ENCODE data around the gene PLS1.
"Not testable (repeated sequence)": the region's sequence is repeated elsewhere in the genome, so short reads cannot be mapped to it uniquely, and the experiment has no call there.

PLS1 gene, protein sequence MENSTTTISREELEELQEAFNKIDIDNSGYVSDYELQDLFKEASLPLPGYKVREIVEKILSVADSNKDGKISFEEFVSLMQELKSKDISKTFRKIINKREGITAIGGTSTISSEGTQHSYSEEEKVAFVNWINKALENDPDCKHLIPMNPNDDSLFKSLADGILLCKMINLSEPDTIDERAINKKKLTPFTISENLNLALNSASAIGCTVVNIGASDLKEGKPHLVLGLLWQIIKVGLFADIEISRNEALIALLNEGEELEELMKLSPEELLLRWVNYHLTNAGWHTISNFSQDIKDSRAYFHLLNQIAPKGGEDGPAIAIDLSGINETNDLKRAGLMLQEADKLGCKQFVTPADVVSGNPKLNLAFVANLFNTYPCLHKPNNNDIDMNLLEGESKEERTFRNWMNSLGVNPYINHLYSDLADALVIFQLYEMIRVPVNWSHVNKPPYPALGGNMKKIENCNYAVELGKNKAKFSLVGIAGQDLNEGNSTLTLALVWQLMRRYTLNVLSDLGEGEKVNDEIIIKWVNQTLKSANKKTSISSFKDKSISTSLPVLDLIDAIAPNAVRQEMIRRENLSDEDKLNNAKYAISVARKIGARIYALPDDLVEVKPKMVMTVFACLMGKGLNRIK

GRCh38 chr3:142595951-142596725, at the start of gene PLS1:
Gene PLS1 (plus strand): TSS chr3:142596393. CDS start chr3:142664238, 67,845 bp downstream.
- peak within 1 kb of the TSS; percentile 87 for H3K4me3 ChIP-seq (ENCODE audit: low read depth, low read length)

GRCh38 chr3:142549986-142550385, 46.2 kb upstream of the PLS1 start:
- no peak overlapping the region for H3K4me3 ChIP-seq (ENCODE audit: low read depth, low read length)

- not testable (repeated sequence) for H3K4me3 ChIP-seq (ENCODE audit: low read depth, low read length)
Observed at GRCh38 chr3:142552579-142552978, 43.6 kb upstream of the PLS1 start.

DNA sequence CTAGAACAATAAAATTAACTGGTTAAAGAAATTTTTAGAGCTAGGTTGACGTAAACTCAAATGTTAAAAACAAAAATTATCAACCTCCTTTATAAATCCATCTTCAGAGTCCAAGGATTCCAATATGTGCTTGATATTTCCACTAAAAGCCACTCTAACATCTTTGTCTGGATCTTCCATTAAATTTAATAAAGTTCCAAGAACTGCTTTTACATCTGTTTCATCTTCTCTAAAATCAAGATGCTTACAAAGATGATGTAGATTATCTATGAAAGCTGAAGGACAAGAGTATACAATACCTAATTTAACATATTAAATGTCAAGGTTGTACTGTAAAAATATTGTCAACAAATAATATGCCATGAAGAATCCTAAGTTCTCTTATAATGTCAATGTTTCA, 42.5 kb upstream of the PLS1 start:
- H3K4me3 ChIP-seq (ENCODE audit: low read depth, low read length), result no peak overlapping the region

DNA sequence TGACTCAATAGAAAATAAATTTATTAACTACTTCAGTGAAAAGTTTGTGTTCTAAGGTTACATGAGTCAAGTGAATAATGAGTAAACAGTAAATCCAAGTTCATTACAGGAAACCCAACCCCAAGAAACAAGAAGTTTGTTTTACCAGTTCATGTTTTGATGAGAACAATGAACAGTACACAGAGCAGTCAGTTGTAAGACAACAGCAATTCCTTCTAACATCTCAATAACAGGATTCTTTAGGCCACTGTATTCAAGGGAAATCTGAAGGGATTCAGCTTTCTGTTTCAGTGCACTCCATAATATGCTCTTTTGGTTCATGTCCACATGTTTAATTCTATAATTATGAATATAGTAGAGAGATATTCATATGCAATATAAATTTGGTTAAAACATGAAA, 36.1 kb upstream of the PLS1 start:
- H3K4me3 ChIP-seq (ENCODE audit: low read depth, low read length), result no peak overlapping the region

GRCh38 chr3:142563496-142563997, 32.6 kb upstream of the PLS1 start:
- no peak overlapping the region for H3K4me3 ChIP-seq (ENCODE audit: low read depth, low read length)

- no peak overlapping the region for H3K4me3 ChIP-seq (ENCODE audit: low read depth, low read length)
Observed at GRCh38 chr3:142566096-142566495, 30.1 kb upstream of the PLS1 start.

- H3K4me3 ChIP-seq (ENCODE audit: low read depth, low read length), result no peak overlapping the region
Observed at GRCh38 chr3:142568393-142569017, 27.7 kb upstream of the PLS1 start.

- not testable (repeated sequence) for H3K4me3 ChIP-seq (ENCODE audit: low read depth, low read length)
Observed at GRCh38 chr3:142569422-142569821, 26.8 kb upstream of the PLS1 start.

DNA sequence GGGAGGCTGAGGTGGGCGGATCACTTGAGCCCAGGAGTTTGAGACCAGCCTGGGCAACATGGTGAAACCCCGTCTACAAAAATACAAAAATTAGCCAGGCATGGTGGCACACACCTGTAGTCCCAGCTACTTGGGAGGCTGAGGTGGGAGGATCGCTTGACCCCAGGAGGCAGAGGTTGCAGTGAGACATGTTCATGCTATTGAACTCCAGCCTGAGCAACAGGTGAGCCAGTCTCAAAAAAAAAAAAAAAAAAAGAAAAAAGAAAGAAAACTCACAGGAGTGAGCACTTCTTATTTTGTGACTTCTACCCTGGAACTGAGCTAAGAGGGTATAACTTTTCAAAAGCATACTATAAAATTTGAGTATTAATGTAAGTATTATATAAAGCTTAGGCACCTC, 22.0 kb upstream of the PLS1 start:
- not testable (repeated sequence) for H3K4me3 ChIP-seq (ENCODE audit: low read depth, low read length)

- H3K4me3 ChIP-seq (ENCODE audit: low read depth, low read length), result no peak overlapping the region
Observed at GRCh38 chr3:142574665-142575064, 21.5 kb upstream of the PLS1 start.

- H3K4me3 ChIP-seq (ENCODE audit: low read depth, low read length), result no peak overlapping the region
Observed at GRCh38 chr3:142576792-142577191, 19.4 kb upstream of the PLS1 start.

GRCh38 chr3:142577696-142578328, 18.4 kb upstream of the PLS1 start:
- H3K4me3 ChIP-seq (ENCODE audit: low read depth, low read length), result peak overlapping the region; percentile 94

GRCh38 chr3:142578329-142579223, 17.6 kb upstream of the PLS1 start, which contains the start of gene ATR:
Gene ATR (minus strand): TSS chr3:142578733. CDS start chr3:142578704, 29 bp downstream.
- peak within 1 kb of the TSS; percentile 94 for H3K4me3 ChIP-seq (ENCODE audit: low read depth, low read length)

DNA sequence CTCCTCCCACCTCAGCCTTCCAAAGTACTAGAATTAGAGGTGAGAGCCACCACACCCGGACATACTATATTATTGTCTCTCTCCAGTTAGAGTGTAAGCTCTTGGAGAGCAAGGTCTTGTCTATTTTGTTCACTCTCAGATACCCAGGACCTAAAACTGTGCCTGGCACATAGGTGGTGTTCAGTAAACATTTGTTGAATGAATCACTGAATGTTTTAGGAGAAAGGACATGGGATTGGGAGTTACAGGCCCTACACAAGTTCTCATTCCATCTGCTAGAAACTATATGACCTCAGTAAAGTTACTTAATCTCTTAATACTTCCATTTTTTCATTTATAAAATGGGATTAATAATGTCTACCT, 16.2 kb upstream of the PLS1 start:
- no peak overlapping the region for H3K4me3 ChIP-seq (ENCODE audit: low read depth, low read length)

DNA sequence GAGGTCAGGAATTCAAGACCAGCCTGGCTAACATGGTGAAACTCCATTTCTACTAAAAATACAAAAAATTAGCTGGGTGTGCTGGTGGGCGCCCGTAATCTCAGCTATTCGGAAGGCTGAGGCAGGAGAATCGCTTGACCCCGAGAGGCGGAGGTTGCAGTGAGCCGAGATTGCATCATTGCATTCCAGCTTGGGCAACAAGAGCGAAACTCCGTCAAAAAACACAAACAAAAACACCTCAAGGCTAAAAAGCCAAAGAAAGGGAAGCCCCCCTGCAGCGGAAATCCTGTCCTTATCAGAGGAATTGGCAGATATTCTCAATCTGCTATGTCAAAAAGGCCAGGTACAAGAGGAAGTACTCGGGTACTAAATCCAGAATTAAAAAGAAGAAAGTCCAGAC, 15.1 kb upstream of the PLS1 start:
- H3K4me3 ChIP-seq (ENCODE audit: low read depth, low read length), result not testable (repeated sequence)

GRCh38 chr3:142586803-142587406, 9.3 kb upstream of the PLS1 start:
- H3K4me3 ChIP-seq (ENCODE audit: low read depth, low read length), result no peak overlapping the region

DNA sequence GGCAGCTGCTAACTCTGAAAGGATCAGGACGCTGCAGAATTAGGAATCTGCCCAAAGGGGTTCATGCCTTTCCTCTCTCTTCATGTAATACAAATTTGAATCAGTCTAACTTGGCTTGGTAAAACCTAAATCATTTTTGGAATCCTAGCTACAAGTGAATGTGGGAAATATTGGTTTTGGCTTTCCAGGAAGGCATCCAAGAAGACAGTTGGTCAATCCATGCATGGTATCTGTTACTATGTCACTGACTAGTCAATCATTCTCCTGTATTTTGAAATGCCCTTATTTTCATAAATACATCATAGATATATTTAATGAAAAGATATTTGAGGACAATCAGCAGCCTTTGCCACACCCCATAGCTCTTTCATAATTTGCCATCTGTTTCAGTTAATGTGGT, 7.5 kb upstream of the PLS1 start:
- H3K4me3 ChIP-seq (ENCODE audit: low read depth, low read length), result no peak overlapping the region

GRCh38 chr3:142592268-142592667, 3.9 kb upstream of the PLS1 start:
- not testable (repeated sequence) for H3K4me3 ChIP-seq (ENCODE audit: low read depth, low read length)

Measured in iPS-11a (cell line).